GM12878 (cell line): ENCODE measurements around the gene PFKP. TPM values are rescaled to one million over a fixed set of nuclear protein-coding genes. Genes with fewer than 3 reads are reported as not detected.

Experiments used
- ATAC-seq: fragments of 200-7000 bp; cut with Tn5 transposase; 3 replicates; pipeline ENCODE4 v1.9.1; 2020; ENCODE audit warnings: mild to moderate bottlenecking, moderate library complexity
- BruUV-seq: library from RNA; stranded (reverse); fragments of 400-500 nt; replicated peaks from 2 replicates; lab custom pipeline; 2021; lab: Mats Ljungman, UMichigan
- CTCF ChIA-PET: fragments of 300-600 bp; sonication (Branson Sonifier 250); formaldehyde crosslinking; extraction: SDS; loops from one replicate; lab custom pipeline; 2021; ENCODE audit warnings: inconsistent platforms; lab: Yijun Ruan, JAX
- POLR2A ChIA-PET: fragments of 350-600 bp; formaldehyde crosslinking; extraction: SDS; loops from one replicate; lab custom pipeline; 2021; ENCODE audit warnings: inconsistent platforms; lab: Charles Lee
- RAD21 ChIA-PET: fragments of 300-600 bp; sonication (Branson Sonifier 250); formaldehyde crosslinking; loops from one replicate; lab custom pipeline; 2023; ENCODE audit warnings: antibody characterized with exemption; ENCODE audit not compliant: unreplicated experiment; lab: Charles Lee
- SMC1A ChIA-PET: fragments of 300-600 bp; sonication (Branson Sonifier 250); formaldehyde crosslinking; loops from one replicate; lab custom pipeline; 2023; ENCODE audit not compliant: unreplicated experiment, uncharacterized antibody; lab: Charles Lee
- DNase-seq: peaks from one replicate; pipeline ENCODE4 v3.0.0-alpha.2; 2011; ENCODE audit warnings: low read depth, low spot score
- FAIRE-seq: peaks from 3 replicates; lab custom pipeline; 2011; peaks lifted over from hg19 to GRCh38; lab: Jason Lieb, UNC
- H2AFZ ChIP-seq: 2 replicates; pipeline ENCODE4 v1.6.0; 2011; ENCODE audit warnings: low read depth, low read length, control low read depth; ENCODE audit not compliant: control insufficient read depth
- H3K27ac ChIP-seq: 2 replicates; pipeline ENCODE4 v1.5.1; 2011; ENCODE audit warnings: control low read depth; ENCODE audit not compliant: control insufficient read depth, insufficient read depth
- H3K27me3 ChIP-seq, 2 experiments: replicated peaks in 1 of 2; 2 replicates each; pipeline versions ENCODE4 v1.6.0 to v1.6.1; 2011; ENCODE audit warnings: low read length in 1 of 2; ENCODE audit not compliant: control insufficient read depth in 2 of 2, insufficient read depth in 2 of 2
- H3K36me3 ChIP-seq, 2 experiments: 2 replicates each; pipeline ENCODE4 v1.5.1; 2011; ENCODE audit warnings: low read length in 1 of 2; ENCODE audit not compliant: control insufficient read depth in 2 of 2, insufficient read depth in 2 of 2
- H3K4me1 ChIP-seq: 2 replicates; pipeline ENCODE4 v1.6.1; 2011; ENCODE audit warnings: mild to moderate bottlenecking, low read length, moderate library complexity, mixed read lengths; ENCODE audit not compliant: control insufficient read depth, insufficient read depth
- H3K4me2 ChIP-seq: 2 replicates; pipeline ENCODE4 v1.6.0; 2011; ENCODE audit warnings: control low read depth; ENCODE audit not compliant: control insufficient read depth, insufficient read depth
- H3K4me3 ChIP-seq: fragments of 200-600 bp; sonication (generic); 2 replicates; pipeline ENCODE4 v1.5.1; 2016
- H3K79me2 ChIP-seq: 2 replicates; pipeline ENCODE4 v1.6.0; 2011; ENCODE audit warnings: low read length; ENCODE audit not compliant: control insufficient read depth, insufficient read depth
- H3K9ac ChIP-seq: 2 replicates; pipeline ENCODE4 v1.8.0; 2011; ENCODE audit warnings: low read length, control low read depth, mixed read lengths; ENCODE audit not compliant: control insufficient read depth, insufficient read depth
- H3K9me3 ChIP-seq: replicated peaks from 3 replicates; pipeline ENCODE4 v1.5.1; 2011; ENCODE audit warnings: mild to moderate bottlenecking, low read length; ENCODE audit not compliant: control insufficient read depth, insufficient read depth
- H4K20me1 ChIP-seq: 2 replicates; pipeline ENCODE4 v1.6.0; 2011; ENCODE audit not compliant: control insufficient read depth, insufficient read depth
- BHLHE40 ChIP-seq, 2 experiments: fragments of 450-650 bp in 1 of 2; IDR thresholded peaks; 2 replicates each; pipeline ENCODE4 v1.6.1; 2011 to 2017; ENCODE audit warnings: low read depth in 2 of 2, borderline replicate concordance in 1 of 2, improper control_type of control experiment in 1 of 2, low read length in 1 of 2, mild to moderate bottlenecking in 1 of 2
- KAT2A ChIP-seq: conservative IDR thresholded peaks from 2 replicates; pipeline ENCODE4 v1.6.1; 2011; ENCODE audit warnings: low read depth, low read length; ENCODE audit not compliant: control insufficient read depth
- MYB ChIP-seq: fragments of 150-350 bp; IDR thresholded peaks from 2 replicates; pipeline ENCODE4 v1.6.1; 2014; ENCODE audit warnings: mild to moderate bottlenecking, low read depth, low read length, borderline replicate concordance
- NBN ChIP-seq: fragments of 450-650 bp; IDR thresholded peaks from 2 replicates; pipeline ENCODE4 v1.6.1; 2016
- RAD21 ChIP-seq: IDR thresholded peaks from 2 replicates; pipeline ENCODE4 v1.6.1; 2011; ENCODE audit warnings: mild to moderate bottlenecking, low read depth, low read length, moderate library complexity; ENCODE audit not compliant: insufficient read depth
- RAD51 ChIP-seq: fragments of 450-650 bp; IDR thresholded peaks from 2 replicates; pipeline ENCODE4 v1.6.1; 2016; ENCODE audit warnings: moderate library complexity, mild to moderate bottlenecking, inconsistent platforms
- RBBP5 ChIP-seq: fragments of 200-600 bp; sonication (generic); conservative IDR thresholded peaks from 2 replicates; pipeline ENCODE4 v1.6.1; 2016
- WGBS: methylation state at CpG from one replicate; pipeline ENCODE4 v1.1.6; 2016; ENCODE audit warnings: low lambda C conversion rate; ENCODE audit not compliant: insufficient replicate concordance, insufficient coverage; ENCODE audit errors: missing lambda C conversion rate; 5-methylcytosine and 5-hydroxymethylcytosine counted together
- in situ Hi-C: fragments of 300-500 bp; cut with MboI; formaldehyde crosslinking; loops from 9 replicates; pipeline ENCODE4 v1.14.3; 2018; ENCODE audit warnings: mixed read lengths
- intact Hi-C: fragments of 100-400 bp; cut with micrococcal nuclease; formaldehyde crosslinking; loops from one replicate; pipeline ENCODE4 v1.14.2; 2022; ENCODE audit not compliant: unreplicated experiment
- polyA plus RNA-seq, 11 experiments: library from polyadenylated mRNA; depleted of rRNA in 4 of 11; unstranded in 6 of 11; stranded (reverse) in 5 of 11; fragments of >200 nt; fragmentation: Nextera tagmentation in 4 of 11; fragmentation: Illumina TruSeq in 1 of 11; extraction: Ambion mirVana in 4 of 11; extraction: Trizol in 1 of 11; gene quantifications; 1 replicate in 1 of 11; 2 replicates in 10 of 11; pipeline versions ENCODE4 v1.2.1 to v1.2.3, GENCODE V29; 2011 to 2016; ENCODE audit warnings: inconsistent platforms in 2 of 11, missing spikeins in 2 of 11, low read depth in 1 of 11
- total RNA-seq, 4 experiments: library from RNA; depleted of rRNA in 3 of 4; stranded (reverse); fragments of >200 nt in 3 of 4; fragmentation: Illumina TruSeq in 1 of 4; extraction: Trizol in 1 of 4; gene quantifications; 2 replicates each; pipeline versions ENCODE4 v1.2.1 to v1.2.3, GENCODE V29; 2013 to 2021
- TF ChIP-seq, protein P1 (sequence below): fragments of 450-650 bp; formaldehyde crosslinking; IDR thresholded peaks from 2 replicates; pipeline ENCODE4 v1.4.0; 2022; ENCODE audit warnings: mild to moderate bottlenecking, moderate library complexity
- TF ChIP-seq, protein P2 (sequence below): fragments of 450-650 bp; IDR thresholded peaks from 2 replicates; pipeline ENCODE4 v1.6.1; 2014; ENCODE audit warnings: mild to moderate bottlenecking
- TF ChIP-seq, protein P3 (sequence below): fragments of 450-650 bp; IDR thresholded peaks from 2 replicates; pipeline ENCODE4 v1.6.1; 2018; ENCODE audit warnings: mild to moderate bottlenecking, low read depth, moderate library complexity; ENCODE audit not compliant: partially characterized antibody
- TF ChIP-seq, protein P4 (sequence below): fragments of 450-650 bp; IDR thresholded peaks from 2 replicates; pipeline ENCODE4 v1.6.1; 2016; ENCODE audit warnings: mild to moderate bottlenecking

The PFKP gene
- total and polyA plus RNA-seq, 10 of the 15 experiments (the other 5 are each of a cell fraction or from before 2014, with no cell fraction given), result 27.0 to 145 (median 95.7) TPM

DNA sequence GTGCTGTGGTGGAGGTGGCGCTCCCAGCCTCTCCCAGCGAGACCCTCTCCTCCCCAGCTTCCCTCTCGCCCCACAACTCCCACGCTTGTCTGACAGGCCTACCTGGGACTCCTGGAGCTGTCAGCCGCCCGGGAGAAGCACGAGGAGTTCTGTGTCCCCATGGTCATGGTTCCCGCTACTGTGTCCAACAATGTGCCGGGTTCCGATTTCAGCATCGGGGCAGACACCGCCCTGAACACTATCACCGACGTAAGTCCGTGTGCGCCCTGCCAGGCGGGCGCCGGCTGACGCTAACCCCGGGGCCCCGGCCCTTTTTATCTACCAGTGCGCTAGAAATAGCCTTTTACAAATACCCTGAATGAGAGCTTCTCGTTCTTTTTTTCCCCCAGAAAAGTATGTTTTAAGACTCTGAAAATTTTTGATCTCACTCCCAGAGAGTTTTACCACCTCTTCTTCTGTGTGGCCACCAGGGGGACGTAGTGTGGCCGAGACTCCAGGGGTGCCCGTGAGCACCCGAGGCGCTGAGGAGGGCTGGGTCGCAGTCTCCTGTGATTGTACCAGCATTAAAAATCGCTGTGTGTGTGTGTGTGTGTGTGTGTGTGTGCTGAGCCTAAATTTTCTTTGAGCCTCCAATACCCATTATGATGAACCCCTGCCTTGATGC is 52.6 kb downstream of the PFKP start (continued):
- TF ChIP-seq, protein P1, sequence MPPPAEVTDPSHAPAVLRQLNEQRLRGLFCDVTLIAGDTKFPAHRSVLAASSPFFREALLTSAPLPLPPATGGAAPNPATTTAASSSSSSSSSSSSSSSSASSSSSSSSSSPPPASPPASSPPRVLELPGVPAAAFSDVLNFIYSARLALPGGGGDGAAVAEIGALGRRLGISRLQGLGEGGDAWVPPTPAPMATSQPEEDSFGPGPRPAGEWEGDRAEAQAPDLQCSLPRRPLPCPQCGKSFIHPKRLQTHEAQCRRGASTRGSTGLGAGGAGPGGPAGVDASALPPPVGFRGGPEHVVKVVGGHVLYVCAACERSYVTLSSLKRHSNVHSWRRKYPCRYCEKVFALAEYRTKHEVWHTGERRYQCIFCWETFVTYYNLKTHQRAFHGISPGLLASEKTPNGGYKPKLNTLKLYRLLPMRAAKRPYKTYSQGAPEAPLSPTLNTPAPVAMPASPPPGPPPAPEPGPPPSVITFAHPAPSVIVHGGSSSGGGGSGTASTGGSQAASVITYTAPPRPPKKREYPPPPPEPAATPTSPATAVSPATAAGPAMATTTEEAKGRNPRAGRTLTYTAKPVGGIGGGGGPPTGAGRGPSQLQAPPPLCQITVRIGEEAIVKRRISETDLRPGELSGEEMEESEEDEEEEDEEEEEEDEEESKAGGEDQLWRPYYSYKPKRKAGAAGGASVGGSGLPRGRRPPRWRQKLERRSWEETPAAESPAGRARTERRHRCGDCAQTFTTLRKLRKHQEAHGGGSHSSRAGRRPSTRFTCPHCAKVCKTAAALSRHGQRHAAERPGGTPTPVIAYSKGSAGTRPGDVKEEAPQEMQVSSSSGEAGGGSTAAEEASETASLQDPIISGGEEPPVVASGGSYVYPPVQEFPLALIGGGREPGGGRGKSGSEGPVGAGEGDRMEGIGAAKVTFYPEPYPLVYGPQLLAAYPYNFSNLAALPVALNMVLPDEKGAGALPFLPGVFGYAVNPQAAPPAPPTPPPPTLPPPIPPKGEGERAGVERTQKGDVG (CRISPR knock-in tag), result no peak

DNA sequence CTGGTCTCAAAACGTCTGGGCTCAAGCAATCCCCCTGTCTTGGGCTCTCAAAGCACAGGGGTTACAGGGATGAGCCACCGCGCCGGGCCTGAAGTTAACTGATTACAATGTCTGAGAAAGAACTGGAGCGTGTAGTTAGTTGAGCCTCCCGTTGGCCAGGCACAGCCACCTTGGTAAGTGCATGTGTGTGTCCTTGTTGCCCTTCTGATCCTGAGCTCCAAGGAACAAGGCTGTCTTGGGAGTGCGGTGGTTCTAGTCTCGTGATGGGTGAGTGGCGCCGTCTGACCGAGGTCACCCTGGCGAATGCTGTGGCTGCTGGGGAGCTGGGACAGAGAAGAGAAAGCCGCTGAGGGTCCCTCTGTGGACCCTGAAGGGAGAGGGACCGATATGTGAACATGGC is 54.7 kb downstream of the PFKP start:
- no peak overlapping the region for H3K4me3 ChIP-seq
- peaks cover 26 to 28% of the 10 kb centered on the region in 2 experiments for H3K36me3 ChIP-seq
- FAIRE-seq (no peak), ATAC-seq (no peak), DNase-seq (no peak)
- 87% methylated on average over 11 of the region's 14 CpGs for WGBS
- no peak overlapping the region for H2AFZ ChIP-seq
- no peaks in the 10 kb centered on the region for H3K27me3 ChIP-seq
- H4K20me1 ChIP-seq, result no peaks in the 10 kb centered on the region
- no peaks in the 10 kb centered on the region for H3K4me1 ChIP-seq
- H3K79me2 ChIP-seq, result no peaks in the 10 kb centered on the region
- H3K9ac ChIP-seq, result no peak overlapping the region
- H3K4me2 ChIP-seq, result no peak overlapping the region
- SMC1A ChIA-PET, result no interaction called here
- BruUV-seq, result no TSS peak
- no peaks in the 10 kb centered on the region for H3K9me3 ChIP-seq
- POLR2A ChIA-PET, result no interaction called here
- in situ Hi-C loops (no loop called here), intact Hi-C loops (no loop called here)
- RAD21 ChIA-PET, result no interaction called here
- no peak overlapping the region for H3K27ac ChIP-seq
- CTCF ChIA-PET, result no interaction called here
- no peak for TF ChIP-seq RAD51
- no peak for TF ChIP-seq RAD21
- TF ChIP-seq, protein P2, sequence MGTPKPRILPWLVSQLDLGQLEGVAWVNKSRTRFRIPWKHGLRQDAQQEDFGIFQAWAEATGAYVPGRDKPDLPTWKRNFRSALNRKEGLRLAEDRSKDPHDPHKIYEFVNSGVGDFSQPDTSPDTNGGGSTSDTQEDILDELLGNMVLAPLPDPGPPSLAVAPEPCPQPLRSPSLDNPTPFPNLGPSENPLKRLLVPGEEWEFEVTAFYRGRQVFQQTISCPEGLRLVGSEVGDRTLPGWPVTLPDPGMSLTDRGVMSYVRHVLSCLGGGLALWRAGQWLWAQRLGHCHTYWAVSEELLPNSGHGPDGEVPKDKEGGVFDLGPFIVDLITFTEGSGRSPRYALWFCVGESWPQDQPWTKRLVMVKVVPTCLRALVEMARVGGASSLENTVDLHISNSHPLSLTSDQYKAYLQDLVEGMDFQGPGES, result no peak
- TF ChIP-seq KAT2A, result no peak
- TF ChIP-seq, protein P3, sequence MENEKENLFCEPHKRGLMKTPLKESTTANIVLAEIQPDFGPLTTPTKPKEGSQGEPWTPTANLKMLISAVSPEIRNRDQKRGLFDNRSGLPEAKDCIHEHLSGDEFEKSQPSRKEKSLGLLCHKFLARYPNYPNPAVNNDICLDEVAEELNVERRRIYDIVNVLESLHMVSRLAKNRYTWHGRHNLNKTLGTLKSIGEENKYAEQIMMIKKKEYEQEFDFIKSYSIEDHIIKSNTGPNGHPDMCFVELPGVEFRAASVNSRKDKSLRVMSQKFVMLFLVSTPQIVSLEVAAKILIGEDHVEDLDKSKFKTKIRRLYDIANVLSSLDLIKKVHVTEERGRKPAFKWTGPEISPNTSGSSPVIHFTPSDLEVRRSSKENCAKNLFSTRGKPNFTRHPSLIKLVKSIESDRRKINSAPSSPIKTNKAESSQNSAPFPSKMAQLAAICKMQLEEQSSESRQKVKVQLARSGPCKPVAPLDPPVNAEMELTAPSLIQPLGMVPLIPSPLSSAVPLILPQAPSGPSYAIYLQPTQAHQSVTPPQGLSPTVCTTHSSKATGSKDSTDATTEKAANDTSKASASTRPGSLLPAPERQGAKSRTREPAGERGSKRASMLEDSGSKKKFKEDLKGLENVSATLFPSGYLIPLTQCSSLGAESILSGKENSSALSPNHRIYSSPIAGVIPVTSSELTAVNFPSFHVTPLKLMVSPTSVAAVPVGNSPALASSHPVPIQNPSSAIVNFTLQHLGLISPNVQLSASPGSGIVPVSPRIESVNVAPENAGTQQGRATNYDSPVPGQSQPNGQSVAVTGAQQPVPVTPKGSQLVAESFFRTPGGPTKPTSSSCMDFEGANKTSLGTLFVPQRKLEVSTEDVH, result no peak
- TF ChIP-seq, protein P4, sequence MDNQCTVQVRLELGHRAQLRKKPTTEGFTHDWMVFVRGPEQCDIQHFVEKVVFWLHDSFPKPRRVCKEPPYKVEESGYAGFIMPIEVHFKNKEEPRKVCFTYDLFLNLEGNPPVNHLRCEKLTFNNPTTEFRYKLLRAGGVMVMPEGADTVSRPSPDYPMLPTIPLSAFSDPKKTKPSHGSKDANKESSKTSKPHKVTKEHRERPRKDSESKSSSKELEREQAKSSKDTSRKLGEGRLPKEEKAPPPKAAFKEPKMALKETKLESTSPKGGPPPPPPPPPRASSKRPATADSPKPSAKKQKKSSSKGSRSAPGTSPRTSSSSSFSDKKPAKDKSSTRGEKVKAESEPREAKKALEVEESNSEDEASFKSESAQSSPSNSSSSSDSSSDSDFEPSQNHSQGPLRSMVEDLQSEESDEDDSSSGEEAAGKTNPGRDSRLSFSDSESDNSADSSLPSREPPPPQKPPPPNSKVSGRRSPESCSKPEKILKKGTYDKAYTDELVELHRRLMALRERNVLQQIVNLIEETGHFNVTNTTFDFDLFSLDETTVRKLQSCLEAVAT, result no peak
- TF ChIP-seq NBN, result no peak
- TF ChIP-seq BHLHE40 (IDR thresholded peaks at IDR 0.05; ENCODE audit: borderline replicate concordance in 1 of 2, low read depth in 2 of 2, low read length in 1 of 2), result no peak
- TF ChIP-seq MYB, result no peak
- TF ChIP-seq RBBP5, result no peak
